GM10266 (cell line): ENCODE results near the gene RTBDN.

ENCODE experiments used
- DNase-seq: peaks from one replicate; pipeline ENCODE4 v3.0.0; 2012; ENCODE audit errors: extremely low spot score
- CTCF ChIP-seq: IDR thresholded peaks from 2 replicates; pipeline ENCODE4 v1.5.1; 2012; ENCODE audit warnings: mild to moderate bottlenecking, low read depth; ENCODE audit not compliant: control insufficient read depth, insufficient read depth; ENCODE audit errors: missing control alignments

Gene RTBDN

GRCh38 chr19:12865746-12866415 is 31.5 kb upstream of the RTBDN start:
- no peak for TF ChIP-seq CTCF
- DNase-seq, result no peak

- DNase-seq, result no peak
- TF ChIP-seq CTCF, result no peak
Observed at GRCh38 chr19:12864721-12865715, 30.6 kb upstream of the RTBDN start.

- no peak for DNase-seq
- no peak for TF ChIP-seq CTCF
Observed at GRCh38 chr19:12864143-12864542, 29.8 kb upstream of the RTBDN start.

- DNase-seq, result no peak
- TF ChIP-seq CTCF, result no peak
Observed at GRCh38 chr19:12859546-12859945, 25.2 kb upstream of the RTBDN start.

GRCh38 chr19:12858041-12858928 is 23.9 kb upstream of the RTBDN start:
- DNase-seq, result no peak
- TF ChIP-seq CTCF, result no peak

- no peak for DNase-seq
- no peak for TF ChIP-seq CTCF
Observed at GRCh38 chr19:12856653-12857052, 22.3 kb upstream of the RTBDN start.
